Neural cell (in vitro differentiated cells): ENCODE data around the gene ZNF33B.

Source experiments
- EP300 ChIP-seq: fragments of 450-650 bp; conservative IDR thresholded peaks from 2 replicates; pipeline ENCODE4 v1.6.1; 2014; ENCODE audit warnings: antibody characterized with exemption, mild to moderate bottlenecking, moderate library complexity; ENCODE audit not compliant: poor library complexity, severe bottlenecking
- EZH2 ChIP-seq: fragments of 200-600, 300-800 bp; shearing (Covaris generic), sonication (generic); IDR thresholded peaks from 2 replicates; pipeline ENCODE4 v1.6.1; 2014; ENCODE audit warnings: antibody characterized with exemption, low read length, borderline replicate concordance, mild to moderate bottlenecking; ENCODE audit not compliant: insufficient read depth, poor library complexity, severe bottlenecking
- RAD21 ChIP-seq: fragments of 450-650 bp; conservative IDR thresholded peaks from 2 replicates; pipeline ENCODE4 v1.6.1; 2014; ENCODE audit warnings: antibody characterized with exemption, mild to moderate bottlenecking, moderate library complexity
- TF ChIP-seq, protein P1 (sequence below): fragments of 450-650 bp; IDR thresholded peaks from 2 replicates; pipeline ENCODE4 v1.5.1; 2014; ENCODE audit warnings: antibody characterized with exemption, mild to moderate bottlenecking, moderate library complexity; ENCODE audit not compliant: poor library complexity, severe bottlenecking

DNA sequence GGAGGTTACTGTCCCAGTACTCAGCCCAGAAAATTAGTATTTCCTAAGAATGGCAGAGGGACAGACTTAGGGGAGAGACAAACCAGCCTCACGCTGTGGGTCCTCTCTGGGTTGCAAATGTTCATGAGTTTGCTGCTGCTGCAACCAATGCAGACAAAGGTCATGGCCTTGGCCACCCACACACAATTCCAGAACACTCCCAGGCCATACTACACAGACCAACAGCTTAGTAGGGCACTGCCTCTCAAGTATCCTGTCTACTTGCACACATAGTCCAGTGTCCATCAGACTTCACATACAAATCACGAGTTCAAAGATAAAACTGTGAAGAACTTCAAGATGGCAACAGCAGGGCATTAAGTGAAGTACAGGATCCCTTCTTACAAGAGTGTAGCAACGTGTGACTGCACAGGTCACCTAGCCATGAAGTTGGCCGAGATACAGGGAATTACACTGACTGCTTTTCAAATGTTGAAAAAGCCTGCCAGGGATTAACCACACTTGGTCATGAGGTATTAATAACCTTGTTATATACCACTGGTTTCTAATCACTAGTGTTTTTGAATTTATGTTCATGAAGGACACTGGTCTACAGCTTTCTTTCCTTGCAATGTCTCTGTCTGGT, 40.0 kb downstream of the ZNF33B start:
- TF ChIP-seq, protein P1, sequence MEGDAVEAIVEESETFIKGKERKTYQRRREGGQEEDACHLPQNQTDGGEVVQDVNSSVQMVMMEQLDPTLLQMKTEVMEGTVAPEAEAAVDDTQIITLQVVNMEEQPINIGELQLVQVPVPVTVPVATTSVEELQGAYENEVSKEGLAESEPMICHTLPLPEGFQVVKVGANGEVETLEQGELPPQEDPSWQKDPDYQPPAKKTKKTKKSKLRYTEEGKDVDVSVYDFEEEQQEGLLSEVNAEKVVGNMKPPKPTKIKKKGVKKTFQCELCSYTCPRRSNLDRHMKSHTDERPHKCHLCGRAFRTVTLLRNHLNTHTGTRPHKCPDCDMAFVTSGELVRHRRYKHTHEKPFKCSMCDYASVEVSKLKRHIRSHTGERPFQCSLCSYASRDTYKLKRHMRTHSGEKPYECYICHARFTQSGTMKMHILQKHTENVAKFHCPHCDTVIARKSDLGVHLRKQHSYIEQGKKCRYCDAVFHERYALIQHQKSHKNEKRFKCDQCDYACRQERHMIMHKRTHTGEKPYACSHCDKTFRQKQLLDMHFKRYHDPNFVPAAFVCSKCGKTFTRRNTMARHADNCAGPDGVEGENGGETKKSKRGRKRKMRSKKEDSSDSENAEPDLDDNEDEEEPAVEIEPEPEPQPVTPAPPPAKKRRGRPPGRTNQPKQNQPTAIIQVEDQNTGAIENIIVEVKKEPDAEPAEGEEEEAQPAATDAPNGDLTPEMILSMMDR = no peak
- TF ChIP-seq RAD21 (no peak), EP300 (no peak), EZH2 (no peak)
